ENCODE data around the gene HTT-AS.

HTT-AS gene

DNA sequence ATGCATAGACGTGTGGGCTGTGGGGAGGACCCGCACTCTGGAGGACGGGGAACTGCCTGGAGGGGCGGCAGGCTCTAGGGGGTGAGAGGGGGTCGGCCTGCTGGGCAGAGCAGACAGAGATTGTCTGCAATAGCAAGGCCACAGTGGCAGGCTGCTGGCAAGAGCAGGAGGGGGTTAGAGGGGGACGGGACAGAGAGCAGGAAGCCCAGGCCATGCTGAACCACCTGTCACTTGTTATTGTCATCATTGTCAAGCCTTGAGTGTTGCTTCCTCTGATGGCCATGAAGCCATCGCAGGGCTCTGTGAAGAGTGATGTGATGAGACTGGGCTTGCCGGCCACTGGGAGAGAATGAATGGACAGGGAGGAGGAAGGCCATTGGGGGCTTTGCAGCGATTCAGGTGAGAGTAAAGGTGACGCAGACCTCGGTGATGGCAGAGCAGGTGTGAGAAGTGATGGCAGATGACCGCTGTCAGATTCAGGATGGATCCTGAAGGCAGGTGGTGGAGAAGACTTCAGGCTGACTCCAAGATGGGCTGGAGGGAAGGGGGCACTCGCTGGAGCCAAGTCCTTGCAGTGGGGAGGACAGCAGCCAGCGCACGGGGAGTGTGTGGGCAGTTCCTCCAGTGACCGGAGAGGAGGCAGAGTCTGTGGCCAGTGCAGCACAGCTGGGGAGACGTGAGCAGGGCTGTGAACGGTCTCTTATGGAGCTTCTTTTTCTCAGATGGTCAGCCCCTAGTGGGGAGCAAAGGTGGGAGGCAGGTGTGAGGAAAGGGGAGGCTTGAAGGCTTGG is 43.6 kb downstream of the HTT-AS start:
- no peak overlapping the region for H3K4me3 ChIP-seq (ENCODE audit: low read depth, low read length)
- TF ChIP-seq, protein P1, sequence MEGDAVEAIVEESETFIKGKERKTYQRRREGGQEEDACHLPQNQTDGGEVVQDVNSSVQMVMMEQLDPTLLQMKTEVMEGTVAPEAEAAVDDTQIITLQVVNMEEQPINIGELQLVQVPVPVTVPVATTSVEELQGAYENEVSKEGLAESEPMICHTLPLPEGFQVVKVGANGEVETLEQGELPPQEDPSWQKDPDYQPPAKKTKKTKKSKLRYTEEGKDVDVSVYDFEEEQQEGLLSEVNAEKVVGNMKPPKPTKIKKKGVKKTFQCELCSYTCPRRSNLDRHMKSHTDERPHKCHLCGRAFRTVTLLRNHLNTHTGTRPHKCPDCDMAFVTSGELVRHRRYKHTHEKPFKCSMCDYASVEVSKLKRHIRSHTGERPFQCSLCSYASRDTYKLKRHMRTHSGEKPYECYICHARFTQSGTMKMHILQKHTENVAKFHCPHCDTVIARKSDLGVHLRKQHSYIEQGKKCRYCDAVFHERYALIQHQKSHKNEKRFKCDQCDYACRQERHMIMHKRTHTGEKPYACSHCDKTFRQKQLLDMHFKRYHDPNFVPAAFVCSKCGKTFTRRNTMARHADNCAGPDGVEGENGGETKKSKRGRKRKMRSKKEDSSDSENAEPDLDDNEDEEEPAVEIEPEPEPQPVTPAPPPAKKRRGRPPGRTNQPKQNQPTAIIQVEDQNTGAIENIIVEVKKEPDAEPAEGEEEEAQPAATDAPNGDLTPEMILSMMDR (IDR thresholded peaks at IDR 0.05; ENCODE audit: control insufficient read depth, extremely low read depth, insufficient read depth): no peak
- no peak for DNase-seq (ENCODE audit: low read depth)

DNA sequence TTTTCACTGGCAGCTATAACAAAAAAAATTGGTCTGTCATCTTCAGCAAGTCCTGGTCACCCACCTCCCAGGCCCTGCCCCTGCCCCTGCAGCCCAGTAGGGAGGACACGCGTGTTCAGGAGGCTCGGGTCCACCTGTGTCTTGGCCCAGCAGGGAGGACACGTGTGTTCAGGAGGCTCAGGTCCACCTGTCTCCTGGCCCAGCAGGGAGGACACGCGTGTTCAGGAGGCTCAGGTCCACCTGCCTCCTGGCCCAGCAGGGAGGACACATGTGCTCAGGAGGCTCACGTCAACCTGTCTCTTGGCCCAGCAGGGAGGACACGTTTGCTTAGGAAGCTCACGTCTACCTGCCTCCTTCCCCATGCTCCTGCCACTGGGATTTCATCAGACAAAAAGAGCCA is 44.9 kb downstream of the HTT-AS start:
- no peak for DNase-seq (ENCODE audit: low read depth)
- TF ChIP-seq, protein P1 (IDR thresholded peaks at IDR 0.05; ENCODE audit: control insufficient read depth, extremely low read depth, insufficient read depth): no peak
- no peak overlapping the region for H3K4me3 ChIP-seq (ENCODE audit: low read depth, low read length)

DNA sequence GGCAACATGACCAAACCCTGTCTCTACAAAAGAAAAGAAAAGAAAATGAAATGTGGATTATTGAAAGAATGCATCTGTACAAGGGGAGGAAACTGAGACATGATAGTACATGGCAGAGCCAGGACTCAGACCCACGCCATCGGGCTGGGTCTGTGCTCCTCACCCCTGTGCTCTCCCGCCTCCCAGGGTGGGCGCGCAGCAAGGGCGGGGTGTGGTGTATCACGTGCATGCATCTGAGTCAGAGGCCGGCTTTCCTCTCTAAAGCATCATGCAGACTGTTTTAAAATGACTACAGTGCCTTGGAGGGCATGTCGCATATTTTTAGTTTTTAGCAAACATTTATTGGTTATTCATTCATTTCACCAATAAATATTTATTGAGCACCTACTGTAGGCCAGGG is 47.8 kb downstream of the HTT-AS start:
- no peak overlapping the region for H3K4me3 ChIP-seq (ENCODE audit: low read depth, low read length)
- TF ChIP-seq, protein P1 (IDR thresholded peaks at IDR 0.05; ENCODE audit: control insufficient read depth, extremely low read depth, insufficient read depth): no peak
- DNase-seq (ENCODE audit: low read depth): no peak

DNA sequence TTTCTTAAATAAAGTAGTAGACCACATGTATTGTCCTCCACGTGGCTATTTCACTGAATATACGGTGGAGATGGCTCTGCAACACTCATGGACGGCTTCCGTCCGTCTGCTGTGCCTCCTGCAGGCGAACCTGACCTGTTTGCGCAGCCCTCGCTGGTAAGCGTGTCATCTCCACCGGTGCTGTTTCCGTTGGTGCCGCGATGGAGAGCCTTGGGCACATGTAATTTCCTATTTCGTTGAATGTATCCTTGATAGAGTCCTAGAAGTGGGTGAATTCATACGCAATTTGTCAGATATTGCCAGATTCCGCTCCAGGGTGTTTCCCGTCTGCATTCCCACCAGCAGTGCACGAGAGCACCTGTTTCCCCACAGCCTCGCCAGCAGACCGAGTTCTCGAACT is 48.5 kb downstream of the HTT-AS start:
- no peak overlapping the region for H3K4me3 ChIP-seq (ENCODE audit: low read depth, low read length)
- TF ChIP-seq, protein P1 (IDR thresholded peaks at IDR 0.05; ENCODE audit: control insufficient read depth, extremely low read depth, insufficient read depth): no peak
- DNase-seq (ENCODE audit: low read depth): no peak

DNA sequence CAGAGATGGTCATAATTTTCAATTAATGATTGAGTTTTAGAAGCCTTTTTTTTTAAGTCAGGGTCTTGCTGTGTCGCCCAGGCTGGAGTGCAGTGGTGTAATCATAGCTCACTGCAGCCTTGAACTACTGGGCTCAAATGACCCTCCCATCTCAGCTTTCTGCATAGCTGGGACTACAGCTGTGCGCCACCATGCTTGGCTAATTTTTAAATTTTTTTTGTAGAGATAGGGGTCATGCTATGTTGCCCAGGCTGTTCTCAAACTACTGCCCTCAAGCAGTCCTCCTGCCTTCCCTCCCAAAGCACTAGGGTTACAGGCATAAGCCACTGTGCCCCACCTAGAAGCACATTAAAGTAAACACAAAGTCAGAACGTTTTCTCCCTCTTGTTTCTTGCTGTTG is 51.7 kb downstream of the HTT-AS start:
- TF ChIP-seq, protein P1 (IDR thresholded peaks at IDR 0.05; ENCODE audit: control insufficient read depth, extremely low read depth, insufficient read depth): no peak
- no peak overlapping the region for H3K4me3 ChIP-seq (ENCODE audit: low read depth, low read length)
- DNase-seq (ENCODE audit: low read depth): no peak

DNA sequence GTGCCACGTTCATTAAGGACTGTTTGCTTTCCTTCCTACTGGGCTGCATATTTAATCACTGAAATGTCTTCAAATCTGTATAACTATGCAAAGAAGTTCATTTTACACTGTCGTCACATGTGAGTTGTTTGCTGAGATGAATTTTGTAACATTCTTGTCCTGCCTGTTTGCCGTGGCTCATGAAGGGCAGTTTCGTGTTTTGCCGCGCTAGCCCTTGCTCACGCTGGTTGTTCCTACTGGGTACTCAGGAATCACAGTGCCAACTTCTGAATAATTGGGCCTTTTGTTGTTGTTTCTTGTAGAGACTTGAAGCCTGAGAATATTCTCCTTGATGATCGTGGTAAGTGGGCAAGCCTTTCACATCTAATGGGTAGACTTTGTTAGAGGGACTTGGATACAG is 52.2 kb downstream of the HTT-AS start:
- TF ChIP-seq, protein P1 (IDR thresholded peaks at IDR 0.05; ENCODE audit: control insufficient read depth, extremely low read depth, insufficient read depth): no peak
- H3K4me3 ChIP-seq (ENCODE audit: low read depth, low read length): no peak overlapping the region
- DNase-seq (ENCODE audit: low read depth): no peak

DNA sequence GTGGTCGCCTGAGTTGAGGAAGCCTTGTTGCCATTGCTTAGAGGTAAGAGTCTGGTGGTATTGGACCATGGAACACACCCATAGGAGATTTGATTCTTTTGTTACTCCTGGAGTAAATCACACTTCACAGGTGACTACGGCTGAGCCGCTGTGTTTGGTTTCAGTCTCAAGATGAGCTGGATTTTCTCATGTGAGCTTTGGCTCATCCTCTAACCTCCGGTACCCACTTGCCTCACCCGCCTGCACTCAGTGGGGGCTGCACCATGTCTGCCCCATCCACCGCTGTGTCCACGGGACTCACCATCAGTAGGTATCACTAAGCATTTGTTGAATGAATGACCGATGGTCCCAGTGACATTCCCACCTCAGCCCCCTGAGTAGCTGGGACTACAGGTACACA is 52.7 kb downstream of the HTT-AS start:
- DNase-seq (ENCODE audit: low read depth): no peak
- TF ChIP-seq, protein P1 (IDR thresholded peaks at IDR 0.05; ENCODE audit: control insufficient read depth, extremely low read depth, insufficient read depth): no peak
- no peak overlapping the region for H3K4me3 ChIP-seq (ENCODE audit: low read depth, low read length)
